Thyroid gland (tissue), 4 donors: ENCODE measurements around the gene KRT74.

Experiments
- CTCF ChIP-seq, 6 experiments: fragments of 200-600 bp in 3 of 6; fragments of 450-650 bp in 3 of 6; sonication (generic) in 3 of 6; IDR thresholded peaks; one replicate each; pipeline ENCODE4 v1.5.1; 2016 to 2019; ENCODE audit warnings: antibody characterized with exemption in 6 of 6, mild to moderate bottlenecking in 2 of 6, inconsistent platforms in 1 of 6, moderate library complexity in 1 of 6
- POLR2A ChIP-seq, 2 donors: fragments of 450-650 bp; IDR thresholded peaks; one replicate each; pipeline ENCODE4 v1.6.1; 2017; ENCODE audit warnings: antibody characterized with exemption in 2 of 2, mild to moderate bottlenecking in 2 of 2, moderate library complexity in 1 of 2

- no peak for TF ChIP-seq POLR2A (IDR thresholded peaks at IDR 0.05)
- no peak for TF ChIP-seq CTCF (IDR thresholded peaks at IDR 0.05)
Observed at GRCh38 chr12:52608161-52608560, 34.5 kb upstream of the KRT74 start.
